GM12874 (cell line): Measurements from ENCODE around the gene CCNB1IP1.

Experiments
- CTCF ChIP-seq: IDR thresholded peaks from 2 replicates; pipeline ENCODE4 v1.5.1; 2011; ENCODE audit warnings: low read depth, mild to moderate bottlenecking, control low read depth, low read length, moderate library complexity; ENCODE audit not compliant: insufficient read depth

CCNB1IP1 gene

GRCh38 chr14:20332788-20333493, at the start of gene CCNB1IP1:
TSS of gene CCNB1IP1 (minus strand) at chr14:20333279. CDS start at chr14:20316523, 16,756 bp downstream.
- TF ChIP-seq CTCF: no peak

GRCh38 chr14:20382526-20382925, 49.4 kb upstream of the CCNB1IP1 start:
- TF ChIP-seq CTCF: no peak

- TF ChIP-seq CTCF: no peak
These were observed 48.3 kb upstream of the CCNB1IP1 start for GRCh38 chr14:20381341-20381740.

GRCh38 chr14:20380681-20381080, 47.6 kb upstream of the CCNB1IP1 start:
- TF ChIP-seq CTCF: no peak

GRCh38 chr14:20379743-20380142, 46.7 kb upstream of the CCNB1IP1 start:
- TF ChIP-seq CTCF: no peak

GRCh38 chr14:20377171-20377570, 44.1 kb upstream of the CCNB1IP1 start:
- no peak for TF ChIP-seq CTCF

GRCh38 chr14:20376071-20376588, 43.1 kb upstream of the CCNB1IP1 start:
- no peak for TF ChIP-seq CTCF
